Ovary (tissue), 3 donors: ENCODE measurements around the gene EFHB.

ENCODE experiments used
- CTCF ChIP-seq, 3 donors: fragments of 450-650 bp in 2 of 3; fragments of 200-600 bp in 1 of 3; IDR thresholded peaks; one replicate each; pipeline versions ENCODE4 v1.5.1 to v1.8.0; 2016 to 2022; ENCODE audit warnings: antibody characterized with exemption in 3 of 3, mild to moderate bottlenecking in 1 of 3
- POLR2A ChIP-seq: fragments of 450-650 bp; IDR thresholded peaks from one replicate; pipeline ENCODE4 v1.6.1; 2017; ENCODE audit warnings: antibody characterized with exemption, mild to moderate bottlenecking, moderate library complexity
- donor health status: DM: no; HTN: no; CAD: no.

- TF ChIP-seq CTCF (IDR thresholded peaks at IDR 0.05) (no peak), POLR2A (no peak)
These were observed 32.7 kb downstream of the EFHB start for GRCh38 chr3:19901337-19901736.
